Prostate gland (tissue), 2 donors: ENCODE measurements around the gene TMEM100.
"Not testable (repeated sequence)": the region's sequence is repeated elsewhere in the genome, so short reads cannot be mapped to it uniquely, and the experiment has no call there.

ENCODE experiments used
- CTCF ChIP-seq, 4 experiments: fragments of 200-600 bp in 2 of 4; fragments of 450-650 bp in 2 of 4; sonication (generic) in 2 of 4; IDR thresholded peaks; 1 replicate in 3 of 4; 2 replicates in 1 of 4; pipeline ENCODE4 v1.5.1; 2016 to 2019; ENCODE audit warnings: antibody characterized with exemption in 4 of 4, mild to moderate bottlenecking in 2 of 4, moderate library complexity in 2 of 4
- POLR2A ChIP-seq: fragments of 450-650 bp; IDR thresholded peaks from one replicate; pipeline ENCODE4 v1.6.1; 2016; ENCODE audit warnings: antibody characterized with exemption, mild to moderate bottlenecking
- POLR2AphosphoS5 ChIP-seq: sonication (generic); formaldehyde crosslinking; IDR thresholded peaks from one replicate; pipeline ENCODE4 v1.6.1; 2017; ENCODE audit warnings: antibody characterized with exemption

DNA sequence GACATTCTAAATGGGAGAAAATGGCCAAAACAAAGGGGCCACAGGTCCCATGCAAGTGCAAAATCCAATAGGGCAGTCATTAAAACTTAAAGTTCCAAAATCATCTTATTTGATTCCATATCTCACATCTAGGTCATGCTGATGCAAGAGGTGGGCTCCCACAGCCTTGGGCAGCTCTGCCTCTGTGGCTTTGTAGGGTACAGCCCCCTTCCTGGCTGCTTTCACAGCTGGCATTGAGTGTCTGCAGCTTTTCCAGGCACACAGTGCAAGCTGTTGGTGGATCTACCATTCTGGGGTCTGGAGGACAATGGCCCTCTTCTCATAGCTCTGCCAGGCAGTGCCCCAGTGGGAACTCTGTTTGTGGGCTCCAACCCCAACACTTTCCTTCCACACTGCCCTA, 50.7 kb downstream of the TMEM100 start:
- not testable (repeated sequence) for TF ChIP-seq CTCF (IDR thresholded peaks at IDR 0.05); POLR2A; POLR2AphosphoS5
